D721Med (cell line): ENCODE measurements around the gene NTMT1.

ENCODE experiments used
- DNase-seq: peaks from one replicate; pipeline ENCODE4 v3.0.0; 2011; ENCODE audit warnings: low spot score; ENCODE audit not compliant: insufficient read length
- FAIRE-seq: peaks from 2 replicates; lab custom pipeline; 2011; peaks lifted over from hg19 to GRCh38; lab: Jason Lieb, UNC
- CTCF ChIP-seq: IDR thresholded peaks from 2 replicates; pipeline ENCODE4 v1.5.1; 2012; ENCODE audit warnings: mild to moderate bottlenecking, control low read depth; ENCODE audit not compliant: insufficient read depth; ENCODE audit errors: missing control alignments

The NTMT1 gene

DNA sequence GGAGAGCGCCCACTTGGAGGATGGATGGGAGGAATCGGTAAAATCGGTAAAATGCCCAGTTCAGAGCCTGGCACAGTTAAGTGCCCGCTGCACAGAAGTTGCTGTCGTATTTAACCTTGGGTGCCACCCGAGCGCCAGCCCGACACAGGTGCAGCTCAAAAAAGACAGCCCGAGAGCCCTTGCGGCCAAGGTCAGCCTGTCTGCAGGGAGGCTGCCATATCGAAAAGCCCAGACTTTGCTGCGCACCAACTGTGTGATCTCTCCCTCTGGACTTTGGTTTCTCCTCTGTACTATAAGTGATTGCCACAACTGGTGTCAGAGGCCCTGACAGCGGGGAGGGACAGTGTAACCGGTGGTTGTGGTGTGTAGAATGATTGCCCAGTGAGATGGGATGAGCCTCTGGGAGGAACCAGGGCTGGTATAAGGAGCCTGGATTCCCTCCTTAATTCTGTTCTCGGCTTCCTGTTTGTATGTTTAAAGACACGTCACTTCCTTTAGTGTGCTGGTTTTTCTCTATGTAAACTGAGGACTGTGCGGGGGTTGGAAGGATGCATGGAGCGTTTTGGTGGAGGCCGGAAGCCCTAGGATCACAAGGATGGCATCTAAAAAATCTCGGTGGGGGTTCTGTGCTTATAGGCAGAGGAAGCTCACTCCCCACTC lies 792 bp downstream of the NTMT1 start:
- no peak for DNase-seq
- FAIRE-seq, result no peak
- no peak for TF ChIP-seq CTCF

DNA sequence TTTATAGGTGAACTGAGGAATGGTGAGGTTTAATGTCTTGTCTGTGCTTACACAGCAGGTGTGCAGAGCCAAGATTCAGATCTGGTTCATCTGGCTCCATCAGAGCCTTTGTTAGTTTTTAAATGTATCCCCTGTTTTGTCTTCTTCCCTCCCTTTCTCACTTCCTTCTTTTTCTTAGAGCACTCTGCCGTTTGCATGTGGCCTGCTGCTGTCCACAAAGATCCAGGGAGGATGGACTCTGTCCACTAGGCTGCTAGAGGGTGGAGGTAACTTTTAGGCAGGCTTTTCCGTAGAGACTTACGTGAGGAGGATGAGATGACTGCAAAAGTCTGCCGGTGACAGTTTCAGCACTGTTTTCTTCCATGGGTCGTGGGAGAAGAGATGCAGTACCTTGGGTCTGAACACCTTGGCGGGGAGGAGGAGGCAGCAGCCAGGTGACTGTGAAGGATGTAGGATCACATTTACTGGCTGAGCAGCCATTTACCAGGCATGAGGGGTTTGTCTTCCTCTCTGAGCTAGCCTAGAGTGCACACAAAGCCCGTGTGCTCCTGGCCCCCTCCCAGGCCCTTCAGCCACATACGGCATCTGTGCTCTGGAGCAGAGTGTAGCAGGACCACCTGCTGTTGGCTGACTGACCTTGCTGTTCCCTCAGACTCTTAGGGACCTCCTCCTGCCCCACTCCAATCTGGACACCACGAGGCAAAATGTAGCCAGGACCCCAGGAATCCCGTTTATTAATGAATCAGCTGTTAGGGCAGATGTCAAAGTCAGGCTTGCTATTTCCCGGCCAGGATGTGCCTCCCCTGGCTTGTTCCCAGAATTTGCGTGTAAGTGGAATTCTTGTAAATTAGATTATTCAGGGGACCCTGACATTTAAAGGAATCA lies 1.8 kb downstream of the NTMT1 start:
- DNase-seq (no peak), FAIRE-seq (no peak)

GRCh38 chr9:129628709-129629108 lies 2.7 kb downstream of the NTMT1 start:
- TF ChIP-seq CTCF, result no peak
- no peak for FAIRE-seq

More for the DNA sequence above, 1.8 kb downstream of the NTMT1 start:
- no peak for TF ChIP-seq CTCF

GRCh38 chr9:129629251-129629820 lies 3.4 kb downstream of the NTMT1 start:
- DNase-seq, result no peak
- TF ChIP-seq CTCF, result no peak
- FAIRE-seq, result no peak

More at GRCh38 chr9:129628709-129629108, 2.7 kb downstream of the NTMT1 start:
- DNase-seq, result no peak

DNA sequence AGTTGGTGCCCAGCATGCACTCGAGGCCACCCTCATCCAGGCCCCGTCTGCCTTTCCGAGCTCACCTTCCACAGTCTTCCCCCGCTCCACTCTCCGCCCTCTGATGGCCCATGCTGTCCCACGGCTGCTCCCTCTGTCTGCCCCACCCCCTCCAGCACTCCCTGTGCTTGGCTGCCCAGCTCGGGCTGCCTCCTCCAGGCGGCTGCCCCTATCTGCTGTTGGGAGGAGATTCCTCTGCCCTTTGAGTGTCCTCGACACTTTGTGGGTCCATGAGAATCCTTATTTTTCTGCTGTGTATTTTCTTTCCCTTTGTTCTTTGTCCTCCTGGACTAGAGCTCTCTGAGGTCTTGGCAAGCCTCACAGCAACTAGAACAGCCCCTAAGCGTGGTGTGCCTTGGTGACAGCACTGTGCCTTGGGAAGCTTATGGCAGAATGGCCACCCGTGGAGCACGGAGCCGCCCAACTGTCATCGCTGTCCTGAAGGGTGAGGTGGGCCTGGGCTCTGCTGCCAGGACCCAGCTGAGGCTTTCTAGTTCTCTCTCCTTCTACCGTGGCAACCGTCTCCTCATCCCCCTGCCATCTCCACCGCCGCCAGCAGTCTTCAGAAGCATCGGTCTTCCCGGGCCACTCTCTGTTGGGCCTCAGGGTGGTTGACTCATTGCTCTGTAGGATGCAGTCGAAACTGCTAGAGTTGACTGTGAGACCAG lies 5.2 kb downstream of the NTMT1 start:
- FAIRE-seq (no peak), DNase-seq (no peak)
- TF ChIP-seq CTCF, result no peak

DNA sequence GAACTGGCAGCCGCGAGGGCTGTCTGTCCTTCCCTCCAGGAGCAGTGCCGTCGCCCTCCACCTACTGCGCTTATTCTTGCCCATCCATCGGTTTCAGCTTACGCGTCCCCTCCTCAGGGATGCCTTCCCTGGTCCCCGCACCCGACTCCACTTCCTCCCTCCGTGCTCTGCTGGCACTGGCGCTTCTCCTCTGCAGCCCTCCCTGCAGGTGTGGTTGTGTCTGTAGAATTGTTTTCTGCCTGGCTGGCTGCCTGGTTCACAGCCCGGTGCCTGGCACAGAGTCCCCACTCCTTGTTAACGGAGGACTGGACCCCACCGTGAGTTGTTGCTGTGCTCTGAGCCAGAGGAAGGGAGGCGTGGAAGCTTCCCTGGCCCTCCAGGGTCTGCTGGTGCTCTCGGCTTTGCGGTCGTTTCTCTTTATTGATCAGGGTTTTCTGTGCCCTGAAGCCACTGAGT lies 5.7 kb downstream of the NTMT1 start:
- no peak for TF ChIP-seq CTCF
- FAIRE-seq, result no peak

More for the DNA sequence above, 5.7 kb downstream of the NTMT1 start:
- DNase-seq, result no peak
